Spleen (tissue), 11 donors: ENCODE measurements around the gene ST7. TPM values are rescaled to one million over a fixed set of nuclear protein-coding genes. Genes with fewer than 3 reads are reported as not detected.

Source experiments
- DNase-seq: peaks from one replicate; pipeline ENCODE4 v3.0.0-alpha.2; 2020
- H3K27ac ChIP-seq, 8 donors: fragments of 200-600 bp; sonication (generic) in 7 of 8; 1 replicate in 4 of 8; 2 replicates in 4 of 8; pipeline versions ENCODE4 v1.5.0 to v1.8.0; 2016 to 2021; ENCODE audit warnings: inconsistent platforms in 4 of 8, mild to moderate bottlenecking in 4 of 8, moderate library complexity in 1 of 8
- H3K27me3 ChIP-seq, 7 donors: fragments of 200-600 bp; sonication (generic) in 6 of 7; replicated peaks in 1 of 7; 1 replicate in 4 of 7; 2 replicates in 3 of 7; pipeline versions ENCODE4 v1.5.0 to v1.8.0; 2016 to 2021; ENCODE audit warnings: inconsistent platforms in 3 of 7, mild to moderate bottlenecking in 1 of 7
- H3K36me3 ChIP-seq, 6 donors: fragments of 200-600 bp; sonication (generic) in 5 of 6; 1 replicate in 4 of 6; 2 replicates in 2 of 6; pipeline versions ENCODE4 v1.5.0 to v1.8.0; 2016 to 2021; ENCODE audit warnings: inconsistent platforms in 2 of 6
- H3K4me1 ChIP-seq, 6 donors: fragments of 200-600 bp; sonication (generic) in 5 of 6; 1 replicate in 3 of 6; 2 replicates in 3 of 6; pipeline versions ENCODE4 v1.5.0 to v1.8.0; 2016 to 2021; ENCODE audit warnings: inconsistent platforms in 3 of 6
- H3K4me3 ChIP-seq, 8 donors: fragments of 200-600 bp; sonication (generic) in 7 of 8; 1 replicate in 4 of 8; 2 replicates in 4 of 8; pipeline versions ENCODE4 v1.5.0 to v1.8.0; 2016 to 2021; ENCODE audit warnings: inconsistent platforms in 4 of 8, mild to moderate bottlenecking in 4 of 8, moderate library complexity in 2 of 8
- H3K9me3 ChIP-seq, 8 donors: fragments of 200-600 bp; sonication (generic) in 7 of 8; 1 replicate in 4 of 8; 2 replicates in 4 of 8; pipeline versions ENCODE4 v1.5.0 to v1.8.0; 2016 to 2021; ENCODE audit warnings: inconsistent platforms in 4 of 8
- CTCF ChIP-seq, 11 experiments: fragments of 200-600 bp in 7 of 11; fragments of 450-650 bp in 4 of 11; sonication (generic) in 4 of 11; IDR thresholded peaks in 8 of 11; conservative IDR thresholded peaks in 3 of 11; 1 replicate in 7 of 11; 2 replicates in 4 of 11; pipeline versions ENCODE4 v1.4.0 to v1.8.0; 2016 to 2021; ENCODE audit warnings: antibody characterized with exemption in 11 of 11, inconsistent platforms in 4 of 11, mild to moderate bottlenecking in 1 of 11
- POLR2A ChIP-seq, 3 donors: fragments of 450-650 bp; IDR thresholded peaks; one replicate each; pipeline ENCODE4 v1.5.1; 2017; ENCODE audit warnings: antibody characterized with exemption in 3 of 3, mild to moderate bottlenecking in 1 of 3
- POLR2AphosphoS5 ChIP-seq, 3 donors: sonication (generic); formaldehyde crosslinking; IDR thresholded peaks; one replicate each; pipeline ENCODE4 v1.5.1; 2017; ENCODE audit warnings: antibody characterized with exemption in 3 of 3
- WGBS, 5 donors: extraction: QIAGEN DNeasy Blood & Tissue Kit in 3 of 5; methylation state at CpG; one replicate each; pipeline versions ENCODE4 v1.1.5 to v1.1.7; 2013 to 2018; 5-methylcytosine and 5-hydroxymethylcytosine counted together
- intact Hi-C: fragments of 100-400 bp; cut with DNase I; formaldehyde crosslinking; loops from one replicate; pipeline ENCODE4 v1.15.0; 2023; ENCODE audit warnings: low total_unique reads
- polyA plus RNA-seq, 3 donors: library from polyadenylated mRNA; stranded (reverse); fragments of 200-250 nt; gene quantifications; one replicate each; pipeline ENCODE4 v1.2.1, GENCODE V29; 2013
- total RNA-seq, 7 donors: library from RNA; depleted of rRNA in 3 of 7; stranded (reverse); fragments of >200 nt in 3 of 7; fragmentation: NEBNext Ultra II Directional in 4 of 7; extraction: Animal tissue kit (Norgen Biotek cat#: 25700) in 4 of 7; gene quantifications; one replicate each; pipeline versions ENCODE4 v1.1.0 to v1.2.1, GENCODE V29; 2016 to 2021
- donor health status: healthy with polysubstance abuse.
- donor health status: DM: no; HTN: no; CAD: no; lungs with moderate emphysema.
- donor health status: DM: no; HTN: no; CAD: no.
- donor health status: Bipolar disorder and iron deficiency.
- donor health status: healthy.
- donor health status: DM: no; HTN: no; CAD: no.
- donor health status: DM: yes; HTN: yes; CAD: no.

The ST7 gene
- total and polyA plus RNA-seq, 10 donors = 4.7 to 36.4 (median 15.8) TPM

- Histone ChIP-seq H3K9me3 (no peaks in the 10 kb centered on the region), H3K27me3 (no peaks in the 10 kb centered on the region), H3K36me3 (no peaks in the 10 kb centered on the region), H3K4me1 (peaks cover 0 to 29% (median 13%) of the 10 kb centered on the region in 6 donors), H3K4me3 (no peak overlapping the region), H3K27ac (no peak overlapping the region)
- no peak for DNase-seq
- intact Hi-C loops = no loop called here
- TF ChIP-seq POLR2AphosphoS5 (IDR thresholded peaks at IDR 0.05) (no peak), POLR2A (IDR thresholded peaks at IDR 0.05) (no peak), CTCF (IDR thresholded peaks at IDR 0.05 in 8 of 11, conservative IDR thresholded peaks at IDR 0.05 in 3 of 11) (no peak)
- WGBS, 5 donors = 52 to 62% (median 57%) methylated on average over 5 of the region's 5 CpGs
Measured at GRCh38 chr7:117048114-117048866, 95.0 kb downstream of the ST7 start.

- Histone ChIP-seq H3K27ac (no peak overlapping the region), H3K27me3 (no peaks in the 10 kb centered on the region), H3K36me3 (no peaks in the 10 kb centered on the region), H3K4me3 (no peak overlapping the region), H3K4me1 (peaks cover 0 to 29% (median 13%) of the 10 kb centered on the region in 6 donors), H3K9me3 (no peaks in the 10 kb centered on the region)
- TF ChIP-seq POLR2A (IDR thresholded peaks at IDR 0.05) = no peak
- no peak for TF ChIP-seq CTCF (IDR thresholded peaks at IDR 0.05 in 8 of 11, conservative IDR thresholded peaks at IDR 0.05 in 3 of 11)
- no peak for TF ChIP-seq POLR2AphosphoS5 (IDR thresholded peaks at IDR 0.05)
- no peak for DNase-seq
- WGBS, 5 donors = 63 to 72% (median 66%) methylated on average over 3 of the region's 3 CpGs
- intact Hi-C loops = no loop called here
Measured at GRCh38 chr7:117048882-117049281, 95.6 kb downstream of the ST7 start.

GRCh38 chr7:117051808-117052207, 98.5 kb downstream of the ST7 start:
- WGBS, 5 donors = 44 to 71% (median 66%) methylated on average over 1 of the region's 1 CpG
- intact Hi-C loops = no loop called here
- H3K4me1 ChIP-seq = peaks cover 0 to 29% (median 14%) of the 10 kb centered on the region in 6 donors

More at GRCh38 chr7:117051808-117052207, 98.5 kb downstream of the ST7 start:
- H3K4me3 ChIP-seq = no peak overlapping the region
- H3K27ac ChIP-seq = no peak overlapping the region
- DNase-seq = no peak
- H3K27me3 ChIP-seq = no peaks in the 10 kb centered on the region
- H3K36me3 ChIP-seq = no peaks in the 10 kb centered on the region
- no peaks in the 10 kb centered on the region for H3K9me3 ChIP-seq
- TF ChIP-seq POLR2A (IDR thresholded peaks at IDR 0.05) = no peak
- no peak for TF ChIP-seq CTCF (IDR thresholded peaks at IDR 0.05 in 8 of 11, conservative IDR thresholded peaks at IDR 0.05 in 3 of 11)
- no peak for TF ChIP-seq POLR2AphosphoS5 (IDR thresholded peaks at IDR 0.05)
